ENCODE measurements around the gene CD48. TPM values are rescaled to one million over a fixed set of nuclear protein-coding genes. Genes with fewer than 3 reads are reported as not detected.

CD48 gene
- total RNA-seq, 6 experiments from 2014 or later: not detected

GRCh38 chr1:160755911-160756848, 44.6 kb upstream of the CD48 start:
- TF ChIP-seq, protein P1, sequence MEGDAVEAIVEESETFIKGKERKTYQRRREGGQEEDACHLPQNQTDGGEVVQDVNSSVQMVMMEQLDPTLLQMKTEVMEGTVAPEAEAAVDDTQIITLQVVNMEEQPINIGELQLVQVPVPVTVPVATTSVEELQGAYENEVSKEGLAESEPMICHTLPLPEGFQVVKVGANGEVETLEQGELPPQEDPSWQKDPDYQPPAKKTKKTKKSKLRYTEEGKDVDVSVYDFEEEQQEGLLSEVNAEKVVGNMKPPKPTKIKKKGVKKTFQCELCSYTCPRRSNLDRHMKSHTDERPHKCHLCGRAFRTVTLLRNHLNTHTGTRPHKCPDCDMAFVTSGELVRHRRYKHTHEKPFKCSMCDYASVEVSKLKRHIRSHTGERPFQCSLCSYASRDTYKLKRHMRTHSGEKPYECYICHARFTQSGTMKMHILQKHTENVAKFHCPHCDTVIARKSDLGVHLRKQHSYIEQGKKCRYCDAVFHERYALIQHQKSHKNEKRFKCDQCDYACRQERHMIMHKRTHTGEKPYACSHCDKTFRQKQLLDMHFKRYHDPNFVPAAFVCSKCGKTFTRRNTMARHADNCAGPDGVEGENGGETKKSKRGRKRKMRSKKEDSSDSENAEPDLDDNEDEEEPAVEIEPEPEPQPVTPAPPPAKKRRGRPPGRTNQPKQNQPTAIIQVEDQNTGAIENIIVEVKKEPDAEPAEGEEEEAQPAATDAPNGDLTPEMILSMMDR (IDR thresholded peaks at IDR 0.05): no peak
- H3K9me3 Mint-ChIP-seq: no peaks in the 10 kb centered on the region
- H3K27me3 Mint-ChIP-seq (ENCODE audit: insufficient read depth): peaks cover 2% of the 10 kb centered on the region; the same call in 1 of the 2 replicates
- no peaks in the 10 kb centered on the region for H3K36me3 Mint-ChIP-seq (ENCODE audit: low read depth)
- no peak overlapping the region for H3K27ac Mint-ChIP-seq
- DNase-seq: no peak
- no peaks in the 10 kb centered on the region for H3K4me1 Mint-ChIP-seq (ENCODE audit: low read depth)
- no peak overlapping the region for H3K4me3 Mint-ChIP-seq

DNA sequence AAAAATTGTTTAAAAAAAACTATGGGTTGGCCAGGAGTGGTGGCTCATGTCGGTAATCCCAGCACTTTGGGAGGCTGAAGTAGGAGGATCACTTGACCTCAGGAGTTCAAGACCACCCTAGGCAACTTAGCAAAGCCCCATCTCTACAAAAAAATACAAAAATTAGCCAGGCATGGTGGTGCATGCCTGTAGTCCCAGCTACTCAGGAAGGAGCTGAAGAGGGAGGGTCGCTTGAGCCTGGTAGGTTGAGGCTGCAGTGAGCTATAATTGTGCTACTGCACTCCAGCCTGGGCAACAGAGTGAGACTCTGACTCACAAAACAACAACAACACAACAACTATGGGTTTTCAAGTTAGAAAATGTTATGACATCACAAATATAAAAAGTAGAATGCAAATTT, 43.8 kb upstream of the CD48 start:
- H3K9me3 Mint-ChIP-seq: no peaks in the 10 kb centered on the region
- DNase-seq: no peak
- no peaks in the 10 kb centered on the region for H3K36me3 Mint-ChIP-seq (ENCODE audit: low read depth)
- H3K4me3 Mint-ChIP-seq: no peak overlapping the region
- no peaks in the 10 kb centered on the region for H3K4me1 Mint-ChIP-seq (ENCODE audit: low read depth)
- H3K27ac Mint-ChIP-seq: no peak overlapping the region
- H3K27me3 Mint-ChIP-seq (ENCODE audit: insufficient read depth): peaks cover 6% of the 10 kb centered on the region
- TF ChIP-seq, protein P1 (IDR thresholded peaks at IDR 0.05): no peak

- Mint-ChIP-seq H3K36me3 (ENCODE audit: low read depth) (no peaks in the 10 kb centered on the region), H3K4me1 (ENCODE audit: low read depth) (peaks cover 6% of the 10 kb centered on the region), H3K4me3 (no peak overlapping the region), H3K27ac (no peak overlapping the region), H3K9me3 (no peaks in the 10 kb centered on the region), H3K27me3 (ENCODE audit: insufficient read depth) (peaks cover 7% of the 10 kb centered on the region)
- TF ChIP-seq, protein P1 (IDR thresholded peaks at IDR 0.05): no peak
- DNase-seq: no peak
These were observed 42.0 kb upstream of the CD48 start for GRCh38 chr1:160753594-160753993.

- no peak for DNase-seq
- Mint-ChIP-seq H3K27me3 (ENCODE audit: insufficient read depth) (peaks cover 7% of the 10 kb centered on the region), H3K4me3 (no peak overlapping the region), H3K4me1 (ENCODE audit: low read depth) (peaks cover 13% of the 10 kb centered on the region), H3K36me3 (ENCODE audit: low read depth) (no peaks in the 10 kb centered on the region), H3K9me3 (no peaks in the 10 kb centered on the region), H3K27ac (no peak overlapping the region)
- TF ChIP-seq, protein P1 (IDR thresholded peaks at IDR 0.05): no peak
These were observed 41.3 kb upstream of the CD48 start for GRCh38 chr1:160752924-160753323.

GRCh38 chr1:160752406-160752805, 40.8 kb upstream of the CD48 start:
- Mint-ChIP-seq H3K27me3 (ENCODE audit: insufficient read depth) (peaks cover 7% of the 10 kb centered on the region), H3K4me1 (ENCODE audit: low read depth) (peaks cover 18% of the 10 kb centered on the region), H3K27ac (no peak overlapping the region), H3K4me3 (no peak overlapping the region), H3K36me3 (ENCODE audit: low read depth) (no peaks in the 10 kb centered on the region), H3K9me3 (no peaks in the 10 kb centered on the region)
- no peak for DNase-seq
- TF ChIP-seq, protein P1 (IDR thresholded peaks at IDR 0.05): no peak

Data from HFFc6 (cell line).